ENCODE data around the gene GRIFIN. TPM values are rescaled to one million over a fixed set of nuclear protein-coding genes. Genes with fewer than 3 reads are reported as not detected.

GRIFIN gene
- polyA plus RNA-seq (2014; cell fraction: cytosol; rRNA removed), result not detected in 2 replicates
- not detected in 2 replicates for polyA plus RNA-seq (2014; cell fraction: nucleus; rRNA removed)

GRCh38 chr7:2476298-2476697, at the start of gene GRIFIN:
GRIFIN (minus strand) TSS chr7:2476398; CDS start chr7:2476383, 15 bp downstream.
- no peak for DNase-seq (ENCODE audit: low spot score)

GRCh38 chr7:2524808-2525657, 48.8 kb upstream of the GRIFIN start:
- DNase-seq (ENCODE audit: low spot score), result no peak

GRCh38 chr7:2523941-2524807, 48.0 kb upstream of the GRIFIN start:
- DNase-seq (ENCODE audit: low spot score), result no peak

- DNase-seq (ENCODE audit: low spot score), result no peak
Observed at GRCh38 chr7:2523461-2523936, 47.3 kb upstream of the GRIFIN start.

GRCh38 chr7:2522780-2523433, 46.7 kb upstream of the GRIFIN start:
- peak; percentile 53 for DNase-seq (ENCODE audit: low spot score)

GRCh38 chr7:2521952-2522591, 45.9 kb upstream of the GRIFIN start:
- DNase-seq (ENCODE audit: low spot score), result no peak

- no peak for DNase-seq (ENCODE audit: low spot score)
Observed at GRCh38 chr7:2521341-2521745, 45.1 kb upstream of the GRIFIN start.

GRCh38 chr7:2520761-2521290, 44.6 kb upstream of the GRIFIN start:
- DNase-seq (ENCODE audit: low spot score), result no peak

- DNase-seq (ENCODE audit: low spot score), result peak; percentile 59
Observed at GRCh38 chr7:2520131-2520760, 44.0 kb upstream of the GRIFIN start.

GRCh38 chr7:2519119-2519930, 43.1 kb upstream of the GRIFIN start, which contains the start of gene LFNG:
LFNG (plus strand) TSS chr7:2519774; CDS start chr7:2519862, 88 bp downstream.
- peak; percentile 91 for DNase-seq (ENCODE audit: low spot score)

GRCh38 chr7:2518737-2519118, 42.5 kb upstream of the GRIFIN start:
- no peak for DNase-seq (ENCODE audit: low spot score)

- DNase-seq (ENCODE audit: low spot score), result no peak
Observed at GRCh38 chr7:2517678-2518507, 41.7 kb upstream of the GRIFIN start.

GRCh38 chr7:2517026-2517425, 40.8 kb upstream of the GRIFIN start:
- no peak for DNase-seq (ENCODE audit: low spot score)

GRCh38 chr7:2516194-2516555, 40.0 kb upstream of the GRIFIN start:
- DNase-seq (ENCODE audit: low spot score), result no peak

GRCh38 chr7:2515424-2516193, 39.4 kb upstream of the GRIFIN start:
- no peak for DNase-seq (ENCODE audit: low spot score)

- no peak for DNase-seq (ENCODE audit: low spot score)
Observed at GRCh38 chr7:2514473-2515423, 38.5 kb upstream of the GRIFIN start.

GRCh38 chr7:2513702-2514101, 37.5 kb upstream of the GRIFIN start:
- DNase-seq (ENCODE audit: low spot score), result peak; percentile 97

All from SK-N-DZ (cell line).